ENCODE results near the gene ENHO.
A peak's percentile ranks its signal among the peaks of the same experiment; 100 is the strongest.

ENHO gene

GRCh38 chr9:34546834-34547827, 24.3 kb upstream of the ENHO start:
- no peak overlapping the region for H3K4me3 ChIP-seq (replicated peaks; ENCODE audit: low read depth, low read length)
- peak; percentile 38 for DNase-seq (ENCODE audit: extremely low read depth, low read depth)
- peak; percentile 81 for TF ChIP-seq CTCF (IDR thresholded peaks at IDR 0.05; ENCODE audit: low read depth, low read length, missing control alignments)

GRCh38 chr9:34546102-34546833, 23.5 kb upstream of the ENHO start:
- no peak for TF ChIP-seq CTCF (IDR thresholded peaks at IDR 0.05; ENCODE audit: low read depth, low read length, missing control alignments)
- H3K4me3 ChIP-seq (replicated peaks; ENCODE audit: low read depth, low read length), result no peak overlapping the region
- DNase-seq (ENCODE audit: extremely low read depth, low read depth), result no peak

GRCh38 chr9:34545497-34545896, 22.7 kb upstream of the ENHO start:
- H3K4me3 ChIP-seq (replicated peaks; ENCODE audit: low read depth, low read length), result no peak overlapping the region
- DNase-seq (ENCODE audit: extremely low read depth, low read depth), result no peak
- TF ChIP-seq CTCF (IDR thresholded peaks at IDR 0.05; ENCODE audit: low read depth, low read length, missing control alignments), result no peak

GRCh38 chr9:34544035-34544434, 21.2 kb upstream of the ENHO start:
- no peak overlapping the region for H3K4me3 ChIP-seq (replicated peaks; ENCODE audit: low read depth, low read length)
- DNase-seq (ENCODE audit: extremely low read depth, low read depth), result no peak
- TF ChIP-seq CTCF (IDR thresholded peaks at IDR 0.05; ENCODE audit: low read depth, low read length, missing control alignments), result no peak

GRCh38 chr9:34541540-34541939, 18.8 kb upstream of the ENHO start:
- no peak for TF ChIP-seq CTCF (IDR thresholded peaks at IDR 0.05; ENCODE audit: low read depth, low read length, missing control alignments)
- no peak for DNase-seq (ENCODE audit: extremely low read depth, low read depth)
- H3K4me3 ChIP-seq (replicated peaks; ENCODE audit: low read depth, low read length), result no peak overlapping the region

- no peak for DNase-seq (ENCODE audit: extremely low read depth, low read depth)
- no peak for TF ChIP-seq CTCF (IDR thresholded peaks at IDR 0.05; ENCODE audit: low read depth, low read length, missing control alignments)
Observed at GRCh38 chr9:34540827-34541226, 18.0 kb upstream of the ENHO start.

More at GRCh38 chr9:34540827-34541226, 18.0 kb upstream of the ENHO start:
- H3K4me3 ChIP-seq (replicated peaks; ENCODE audit: low read depth, low read length), result no peak overlapping the region

Data from HFF-Myc (cell line).